Activated CD4-positive, alpha-beta memory T cell treated with anti-CD3 and anti-CD28 coated beads, Interleukin-2, amount 10 ng/mL, durations not matched to agents 7 days and 5 days (primary cell): Measurements from ENCODE around the gene SIRT6. TPM values are rescaled to one million over a fixed set of nuclear protein-coding genes. Genes with fewer than 3 reads are reported as not detected.
"Not testable (repeated sequence)": the region's sequence is repeated elsewhere in the genome, so short reads cannot be mapped to it uniquely, and the experiment has no call there.

Experiments
- CTCF ChIA-PET: fragments of 350-600 bp; sonication (Branson Sonifier 250); formaldehyde crosslinking; loops from one replicate; lab custom pipeline; 2021; ENCODE audit warnings: antibody characterized with exemption, inconsistent platforms; lab: Charles Lee
- POLR2A ChIA-PET: fragments of 350-600 bp; sonication (Branson Sonifier 250); formaldehyde crosslinking; loops from one replicate; lab custom pipeline; 2021; ENCODE audit warnings: antibody characterized with exemption; lab: Charles Lee
- DNase-seq: peaks from one replicate; pipeline ENCODE4 v3.0.0-alpha.2; 2020
- H3K27ac Mint-ChIP-seq: one replicate; pipeline ENCODE4 v1.8.0; 2021; ENCODE audit warnings: mild to moderate bottlenecking, mixed read lengths
- H3K27me3 Mint-ChIP-seq: one replicate; pipeline ENCODE4 v1.8.0; 2021; ENCODE audit warnings: mixed read lengths
- H3K36me3 Mint-ChIP-seq: one replicate; pipeline ENCODE4 v1.8.0; 2021; ENCODE audit warnings: low read depth, mixed read lengths
- H3K4me1 Mint-ChIP-seq: one replicate; pipeline ENCODE4 v1.8.0; 2021; ENCODE audit warnings: mixed read lengths
- H3K4me3 Mint-ChIP-seq: one replicate; pipeline ENCODE4 v1.8.0; 2021; ENCODE audit warnings: mild to moderate bottlenecking, mixed read lengths
- H3K9me3 Mint-ChIP-seq: one replicate; pipeline ENCODE4 v1.8.0; 2021; ENCODE audit warnings: mixed read lengths
- total RNA-seq, 2 experiments: library from RNA; stranded (reverse); gene quantifications; one replicate each; pipeline ENCODE4 v1.2.3, GENCODE V29; 2021

The SIRT6 gene
- total RNA-seq, 2 experiments from 2014 or later: 37.0 to 37.7 TPM

- H3K4me1 Mint-ChIP-seq: peaks cover 11% of the 10 kb centered on the region
- CTCF ChIA-PET: interaction anchor here (0.7 kb wide), 1 partner anchor 28 kb away, joined by 4 read pairs; no protein-coding TSS in a partner anchor
Measured at GRCh38 chr19:4135386-4135785, 47.0 kb downstream of the SIRT6 start.

DNA sequence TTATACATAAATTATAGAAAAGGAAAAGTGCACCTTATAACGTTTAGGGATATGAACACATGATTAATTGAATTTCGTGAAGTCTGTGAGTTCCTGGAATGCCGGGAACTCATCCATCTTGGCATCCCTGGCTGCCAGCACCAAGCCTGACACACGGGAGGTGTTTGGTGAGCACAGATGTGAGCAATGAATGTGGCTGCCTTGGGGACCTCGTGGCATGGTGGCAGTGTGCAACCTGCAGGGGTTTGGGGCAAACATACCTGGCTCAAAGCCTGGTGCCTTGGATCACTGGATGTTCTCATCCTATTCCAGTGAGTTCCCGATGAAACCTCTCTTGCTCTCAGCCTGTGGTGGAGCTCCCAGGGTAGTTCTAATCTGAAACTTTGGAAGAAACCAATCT is 48.0 kb downstream of the SIRT6 start:
- peaks cover 7% of the 10 kb centered on the region for H3K27me3 Mint-ChIP-seq
- ChIA-PET CTCF (no interaction called here), POLR2A (interaction anchor here (1.4 kb wide), 1 partner anchor 19 kb away, joined by 4 read pairs; no protein-coding TSS in a partner anchor)
- H3K4me3 Mint-ChIP-seq: no peak overlapping the region
- DNase-seq: no peak
- peaks cover under 1% of the 10 kb centered on the region for H3K4me1 Mint-ChIP-seq
- H3K36me3 Mint-ChIP-seq: no peaks in the 10 kb centered on the region
- H3K27ac Mint-ChIP-seq: no peak overlapping the region
- no peaks in the 10 kb centered on the region for H3K9me3 Mint-ChIP-seq

More at GRCh38 chr19:4135386-4135785, 47.0 kb downstream of the SIRT6 start:
- not testable (repeated sequence) for H3K36me3 Mint-ChIP-seq, H3K9me3 Mint-ChIP-seq, H3K27me3 Mint-ChIP-seq, DNase-seq, H3K4me3 Mint-ChIP-seq, H3K27ac Mint-ChIP-seq
- POLR2A ChIA-PET: interaction anchor here (1.4 kb wide), 1 partner anchor 20 kb away, joined by 4 read pairs; no protein-coding TSS in a partner anchor

- H3K9me3 Mint-ChIP-seq: no peaks in the 10 kb centered on the region
- ChIA-PET POLR2A (interaction anchor here (0.6 kb wide), 1 partner anchor 82 kb away, joined by 4 read pairs; no protein-coding TSS in a partner anchor), CTCF (interaction anchor here (1.2 to 2.9 kb wide), 3 partner anchors 9 to 145 kb away, joined by 4 to 13 read pairs (median 6); partner anchors contain the start of gene EEF2)
- no peak overlapping the region for H3K4me3 Mint-ChIP-seq
- H3K27ac Mint-ChIP-seq: no peak overlapping the region
- H3K36me3 Mint-ChIP-seq: no peaks in the 10 kb centered on the region
- peaks cover 7% of the 10 kb centered on the region for H3K27me3 Mint-ChIP-seq
- DNase-seq: no peak
- H3K4me1 Mint-ChIP-seq: peaks cover 2% of the 10 kb centered on the region
Measured at GRCh38 chr19:4130744-4131438, 51.5 kb downstream of the SIRT6 start.

- CTCF ChIA-PET: interaction anchor here (2.9 kb wide), 1 partner anchor 11 kb away, joined by 13 read pairs; no protein-coding TSS in a partner anchor
- POLR2A ChIA-PET, H3K4me3 Mint-ChIP-seq, H3K36me3 Mint-ChIP-seq, H3K27ac Mint-ChIP-seq, H3K27me3 Mint-ChIP-seq, H3K9me3 Mint-ChIP-seq, DNase-seq: not testable (repeated sequence)
- peaks cover 11% of the 10 kb centered on the region for H3K4me1 Mint-ChIP-seq
Measured at GRCh38 chr19:4129050-4129449, 53.3 kb downstream of the SIRT6 start.

DNA sequence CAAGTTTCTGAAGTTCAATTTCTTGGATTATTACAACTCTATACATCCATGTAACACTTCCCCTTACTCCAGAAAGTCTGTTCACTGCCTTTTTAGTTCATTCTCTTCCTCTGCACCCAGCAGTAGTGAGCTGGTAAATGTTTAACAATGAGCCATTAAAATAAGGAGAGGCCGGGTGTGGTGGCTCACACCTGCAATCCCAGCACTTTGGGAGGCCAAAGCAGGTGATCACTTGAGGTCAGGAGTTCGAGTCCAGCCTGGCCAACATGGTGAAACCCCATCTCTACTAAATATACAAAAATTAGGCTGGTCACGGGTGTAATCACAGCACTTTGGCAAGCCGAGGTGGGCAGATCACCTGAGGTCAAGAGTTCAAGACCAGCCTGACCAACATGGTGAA is 55.0 kb downstream of the SIRT6 start:
- H3K27me3 Mint-ChIP-seq, H3K27ac Mint-ChIP-seq, H3K9me3 Mint-ChIP-seq, H3K4me3 Mint-ChIP-seq, POLR2A ChIA-PET, H3K36me3 Mint-ChIP-seq, DNase-seq: not testable (repeated sequence)
- H3K4me1 Mint-ChIP-seq: peaks cover 21% of the 10 kb centered on the region
- CTCF ChIA-PET: interaction anchor here (0.7 kb wide), 1 partner anchor 40 kb away, joined by 6 read pairs; no protein-coding TSS in a partner anchor

DNA sequence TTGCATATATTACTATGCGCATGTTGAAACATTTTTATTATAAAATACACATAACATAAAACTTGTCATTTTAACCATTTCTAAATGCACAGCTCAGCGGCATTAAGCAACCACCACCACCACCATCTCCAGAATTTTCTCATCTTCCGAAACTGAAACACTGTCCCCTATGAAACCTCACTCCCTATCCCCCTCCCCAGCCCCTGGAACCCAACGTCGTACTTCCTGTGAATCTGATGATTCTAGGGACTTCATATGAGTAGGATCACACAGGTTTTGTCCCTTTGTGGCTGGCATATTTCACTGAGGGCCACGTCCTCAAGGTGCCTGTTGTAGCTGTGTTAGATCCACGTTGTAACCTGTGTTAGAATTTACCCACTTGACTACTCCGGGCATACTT is 57.7 kb downstream of the SIRT6 start:
- H3K9me3 Mint-ChIP-seq: no peaks in the 10 kb centered on the region
- CTCF ChIA-PET: interaction anchor here (1.4 kb wide), 1 partner anchor 15 kb away, joined by 9 read pairs; no protein-coding TSS in a partner anchor
- peaks cover 30% of the 10 kb centered on the region for H3K4me1 Mint-ChIP-seq
- DNase-seq: no peak
- peak overlapping the region; percentile 48 for H3K4me3 Mint-ChIP-seq
- H3K36me3 Mint-ChIP-seq: peaks cover 7% of the 10 kb centered on the region
- peak overlapping the region; percentile 56 for H3K27ac Mint-ChIP-seq
- H3K27me3 Mint-ChIP-seq: no peaks in the 10 kb centered on the region
- POLR2A ChIA-PET: interaction anchor here (1.0 kb wide), 1 partner anchor 15 kb away, joined by 3 read pairs; no protein-coding TSS in a partner anchor

Other genes starting within 250 kb of the SIRT6 start
- not detected for gene NMRK2, start 249.5 kb downstream of the SIRT6 start, total RNA-seq
- 10 to 100 TPM; 41.3 to 42.7 TPM for gene DAPK3, start 211.5 kb downstream of the SIRT6 start, total RNA-seq
- gene EEF2, start 197.1 kb downstream of the SIRT6 start, total RNA-seq: 1,000 to 10,000 TPM; 1,543 to 1,592 TPM
- 10 to 100 TPM; 28.6 to 33.2 TPM for gene PIAS4, start 174.8 kb downstream of the SIRT6 start, total RNA-seq
- 10 to 100 TPM; 53.1 to 53.5 TPM for gene ZBTB7A, start 115.7 kb downstream of the SIRT6 start, total RNA-seq
- 100 to 1,000 TPM; 186 to 202 TPM for gene MAP2K2, start 58.4 kb downstream of the SIRT6 start, total RNA-seq
- under 1 TPM; 0.15 to 0.38 TPM for gene CREB3L3, start 28.9 kb downstream of the SIRT6 start, total RNA-seq
- gene ANKRD24, start 126 bp upstream of the SIRT6 start, total RNA-seq: 1 to 10 TPM; 1.3 TPM
- 1 to 10 TPM; 4.0 TPM for gene EBI3, start 47.0 kb upstream of the SIRT6 start, total RNA-seq
- 10 to 100 TPM; 21.7 to 25.3 TPM for gene YJU2, start 64.5 kb upstream of the SIRT6 start, total RNA-seq
- gene SHD, start 96.7 kb upstream of the SIRT6 start, total RNA-seq: not detected
- 1 to 10 TPM; 2.6 to 4.0 TPM for gene TMIGD2, start 119.8 kb upstream of the SIRT6 start, total RNA-seq
- gene FSD1, start 122.0 kb upstream of the SIRT6 start, total RNA-seq: 1 to 10 TPM; 3.2 to 3.4 TPM
- gene STAP2, start 156.3 kb upstream of the SIRT6 start, total RNA-seq: 1 to 10 TPM; 8.3 to 8.6 TPM
- gene MPND, start 161.0 kb upstream of the SIRT6 start, total RNA-seq: 10 to 100 TPM; 19.1 to 20.4 TPM
- 10 to 100 TPM; 62.1 to 64.0 TPM for gene SH3GL1, start 218.0 kb upstream of the SIRT6 start, total RNA-seq
- 10 to 100 TPM; 71.7 to 82.5 TPM for gene CHAF1A, start 220.1 kb upstream of the SIRT6 start, total RNA-seq